DOHH2 (cell line): ENCODE data around the gene AK9.

Source experiments
- H3F3A ChIP-seq: fragments of 200-600 bp; sonication (generic), shearing (Covaris generic); 2 replicates; pipeline ENCODE4 v1.6.0; 2016; ENCODE audit warnings: antibody characterized with exemption, mild to moderate bottlenecking; ENCODE audit not compliant: control insufficient read depth, insufficient read depth
- H3K27ac ChIP-seq: fragments of 200-600 bp; sonication (generic); 2 replicates; pipeline ENCODE4 v1.5.1; 2014; ENCODE audit warnings: low read depth, mild to moderate bottlenecking, low read length, moderate library complexity
- H3K27me3 ChIP-seq: fragments of 200-600 bp; sonication (generic); 2 replicates; pipeline ENCODE4 v1.6.1; 2014; ENCODE audit warnings: mild to moderate bottlenecking, low read length, mixed read lengths; ENCODE audit not compliant: control insufficient read depth
- H3K36me3 ChIP-seq: fragments of 200-600 bp; sonication (generic); 2 replicates; pipeline ENCODE4 v1.6.1; 2014; ENCODE audit warnings: mild to moderate bottlenecking, low read length, moderate library complexity, mixed read lengths; ENCODE audit not compliant: control insufficient read depth
- H3K4me1 ChIP-seq: fragments of 200-600 bp; sonication (generic); 2 replicates; pipeline ENCODE4 v1.6.1; 2014; ENCODE audit warnings: mild to moderate bottlenecking, low read length, mixed read lengths; ENCODE audit not compliant: control insufficient read depth
- H3K4me2 ChIP-seq: fragments of 200-600 bp; sonication (generic); 2 replicates; pipeline ENCODE4 v1.6.0; 2014; ENCODE audit warnings: mild to moderate bottlenecking, low read length, moderate library complexity
- H3K4me3 ChIP-seq: fragments of 200-600 bp; sonication (generic); 2 replicates; pipeline ENCODE4 v1.5.1; 2014; ENCODE audit warnings: mild to moderate bottlenecking, low read length, mixed read lengths
- H3K79me2 ChIP-seq: fragments of 200-600 bp; sonication (generic); 2 replicates; pipeline ENCODE4 v1.6.1; 2014; ENCODE audit warnings: mild to moderate bottlenecking, low read length, mixed read lengths; ENCODE audit not compliant: control insufficient read depth
- H3K9me2 ChIP-seq: fragments of 200-600 bp; sonication (generic); replicated peaks from 2 replicates; pipeline ENCODE4 v1.6.1; 2014; ENCODE audit warnings: mild to moderate bottlenecking, low read length, mixed read lengths; ENCODE audit not compliant: control insufficient read depth
- H3K9me3 ChIP-seq: fragments of 200-600 bp; sonication (generic); 2 replicates; pipeline ENCODE4 v1.6.1; 2014; ENCODE audit warnings: antibody characterized with exemption, low read length, mixed read lengths; ENCODE audit not compliant: control insufficient read depth, insufficient read depth
- H4K20me1 ChIP-seq: fragments of 200-600 bp; sonication (generic); 2 replicates; pipeline ENCODE4 v1.6.0; 2014; ENCODE audit warnings: low read depth, mild to moderate bottlenecking, antibody characterized with exemption, low read length, moderate library complexity; ENCODE audit not compliant: control insufficient read depth, insufficient read depth
- CTCF ChIP-seq: fragments of 200-600 bp; sonication (generic); IDR thresholded peaks from one replicate; pipeline ENCODE4 v1.5.1; 2014; ENCODE audit warnings: antibody characterized with exemption, mild to moderate bottlenecking, low read depth, low read length; ENCODE audit not compliant: poor library complexity, severe bottlenecking
- EZH2phosphoT487 ChIP-seq: fragments of 200-600 bp; sonication (generic); IDR thresholded peaks from 2 replicates; pipeline ENCODE4 v1.6.1; 2017; ENCODE audit warnings: borderline replicate concordance, mild to moderate bottlenecking, antibody characterized with exemption, low read length, moderate library complexity, mixed read lengths

The AK9 gene

GRCh38 chr6:109515781-109516409, 175.1 kb downstream of the AK9 start:
- TF ChIP-seq CTCF (no peak), EZH2phosphoT487 (no peak)
- Histone ChIP-seq H3F3A (no peaks in the 10 kb centered on the region), H3K4me3 (no peak overlapping the region), H3K9me3 (no peaks in the 10 kb centered on the region), H3K4me1 (no peaks in the 10 kb centered on the region), H3K9me2 (no peaks in the 10 kb centered on the region), H4K20me1 (no peaks in the 10 kb centered on the region), H3K79me2 (no peaks in the 10 kb centered on the region), H3K27ac (no peak overlapping the region), H3K27me3 (peaks cover 7% of the 10 kb centered on the region), H3K36me3 (no peaks in the 10 kb centered on the region), H3K4me2 (no peak overlapping the region)

- Histone ChIP-seq H3K79me2 (no peaks in the 10 kb centered on the region), H3K4me1 (no peaks in the 10 kb centered on the region), H3K27me3 (peaks cover 7% of the 10 kb centered on the region), H4K20me1 (no peaks in the 10 kb centered on the region), H3K4me3 (no peak overlapping the region), H3K36me3 (no peaks in the 10 kb centered on the region), H3F3A (no peaks in the 10 kb centered on the region), H3K9me3 (no peaks in the 10 kb centered on the region), H3K9me2 (no peaks in the 10 kb centered on the region), H3K4me2 (no peak overlapping the region), H3K27ac (no peak overlapping the region)
- TF ChIP-seq CTCF (no peak), EZH2phosphoT487 (no peak)
Measured at GRCh38 chr6:109514946-109515345, 176.1 kb downstream of the AK9 start.

GRCh38 chr6:109513571-109514071, 177.4 kb downstream of the AK9 start:
- Histone ChIP-seq H3K9me3 (no peaks in the 10 kb centered on the region), H3K79me2 (no peaks in the 10 kb centered on the region), H3K4me2 (no peak overlapping the region), H3K4me3 (no peak overlapping the region), H4K20me1 (no peaks in the 10 kb centered on the region), H3K27ac (no peak overlapping the region), H3K27me3 (peaks cover 7% of the 10 kb centered on the region), H3K4me1 (no peaks in the 10 kb centered on the region), H3K36me3 (no peaks in the 10 kb centered on the region), H3K9me2 (no peaks in the 10 kb centered on the region), H3F3A (no peaks in the 10 kb centered on the region)
- no peak for TF ChIP-seq EZH2phosphoT487
- TF ChIP-seq CTCF = no peak
